GM12878 (cell line): ENCODE results near the gene INSL3. TPM values are rescaled to one million over a fixed set of nuclear protein-coding genes. Genes with fewer than 3 reads are reported as not detected.

Experiments used
- ATAC-seq: fragments of 200-7000 bp; cut with Tn5 transposase; 3 replicates; pipeline ENCODE4 v1.9.1; 2020; ENCODE audit warnings: mild to moderate bottlenecking, moderate library complexity
- BruUV-seq: library from RNA; stranded (reverse); fragments of 400-500 nt; replicated peaks from 2 replicates; lab custom pipeline; 2021; lab: Mats Ljungman, UMichigan
- CTCF ChIA-PET: fragments of 300-600 bp; sonication (Branson Sonifier 250); formaldehyde crosslinking; extraction: SDS; loops from one replicate; lab custom pipeline; 2021; ENCODE audit warnings: inconsistent platforms; lab: Yijun Ruan, JAX
- POLR2A ChIA-PET: fragments of 350-600 bp; formaldehyde crosslinking; extraction: SDS; loops from one replicate; lab custom pipeline; 2021; ENCODE audit warnings: inconsistent platforms; lab: Charles Lee
- RAD21 ChIA-PET: fragments of 300-600 bp; sonication (Branson Sonifier 250); formaldehyde crosslinking; loops from one replicate; lab custom pipeline; 2023; ENCODE audit warnings: antibody characterized with exemption; ENCODE audit not compliant: unreplicated experiment; lab: Charles Lee
- SMC1A ChIA-PET: fragments of 300-600 bp; sonication (Branson Sonifier 250); formaldehyde crosslinking; loops from one replicate; lab custom pipeline; 2023; ENCODE audit not compliant: unreplicated experiment, uncharacterized antibody; lab: Charles Lee
- DNase-seq: peaks from one replicate; pipeline ENCODE4 v3.0.0-alpha.2; 2011; ENCODE audit warnings: low read depth, low spot score
- FAIRE-seq: peaks from 3 replicates; lab custom pipeline; 2011; peaks lifted over from hg19 to GRCh38; lab: Jason Lieb, UNC
- H2AFZ ChIP-seq: 2 replicates; pipeline ENCODE4 v1.6.0; 2011; ENCODE audit warnings: low read depth, low read length, control low read depth; ENCODE audit not compliant: control insufficient read depth
- H3K27ac ChIP-seq: 2 replicates; pipeline ENCODE4 v1.5.1; 2011; ENCODE audit warnings: control low read depth; ENCODE audit not compliant: control insufficient read depth, insufficient read depth
- H3K27me3 ChIP-seq, 2 experiments: replicated peaks in 1 of 2; 2 replicates each; pipeline versions ENCODE4 v1.6.0 to v1.6.1; 2011; ENCODE audit warnings: low read length in 1 of 2; ENCODE audit not compliant: control insufficient read depth in 2 of 2, insufficient read depth in 2 of 2
- H3K36me3 ChIP-seq, 2 experiments: 2 replicates each; pipeline ENCODE4 v1.5.1; 2011; ENCODE audit warnings: low read length in 1 of 2; ENCODE audit not compliant: control insufficient read depth in 2 of 2, insufficient read depth in 2 of 2
- H3K4me1 ChIP-seq: 2 replicates; pipeline ENCODE4 v1.6.1; 2011; ENCODE audit warnings: mild to moderate bottlenecking, low read length, moderate library complexity, mixed read lengths; ENCODE audit not compliant: control insufficient read depth, insufficient read depth
- H3K4me2 ChIP-seq: 2 replicates; pipeline ENCODE4 v1.6.0; 2011; ENCODE audit warnings: control low read depth; ENCODE audit not compliant: control insufficient read depth, insufficient read depth
- H3K4me3 ChIP-seq: fragments of 200-600 bp; sonication (generic); 2 replicates; pipeline ENCODE4 v1.5.1; 2016
- H3K79me2 ChIP-seq: 2 replicates; pipeline ENCODE4 v1.6.0; 2011; ENCODE audit warnings: low read length; ENCODE audit not compliant: control insufficient read depth, insufficient read depth
- H3K9ac ChIP-seq: 2 replicates; pipeline ENCODE4 v1.8.0; 2011; ENCODE audit warnings: low read length, control low read depth, mixed read lengths; ENCODE audit not compliant: control insufficient read depth, insufficient read depth
- H3K9me3 ChIP-seq: replicated peaks from 3 replicates; pipeline ENCODE4 v1.5.1; 2011; ENCODE audit warnings: mild to moderate bottlenecking, low read length; ENCODE audit not compliant: control insufficient read depth, insufficient read depth
- H4K20me1 ChIP-seq: 2 replicates; pipeline ENCODE4 v1.6.0; 2011; ENCODE audit not compliant: control insufficient read depth, insufficient read depth
- BRCA1 ChIP-seq: IDR thresholded peaks from 2 replicates; pipeline ENCODE4 v1.6.1; 2011; ENCODE audit warnings: low read depth, low read length, improper control_type of control experiment
- CEBPB ChIP-seq, 2 experiments: fragments of 150-350 bp in 1 of 2; IDR thresholded peaks; 2 replicates each; pipeline ENCODE4 v1.6.1; 2012 to 2014; ENCODE audit warnings: low read depth in 2 of 2, low read length in 2 of 2, borderline replicate concordance in 1 of 2, inconsistent platforms in 1 of 2
- CHD2 ChIP-seq: IDR thresholded peaks from 2 replicates; pipeline ENCODE4 v1.6.1; 2011; ENCODE audit warnings: low read depth, low read length, improper control_type of control experiment, borderline replicate concordance
- CTCF ChIP-seq, 3 experiments: IDR thresholded peaks in 2 of 3; conservative IDR thresholded peaks in 1 of 3; 2 replicates each; pipeline ENCODE4 v1.5.1; 2011; ENCODE audit warnings: low read depth in 3 of 3, low read length in 3 of 3, mild to moderate bottlenecking in 3 of 3, control low read depth in 2 of 3, moderate library complexity in 2 of 3, inconsistent platforms in 1 of 3, mixed read lengths in 1 of 3; ENCODE audit not compliant: control insufficient read depth in 2 of 3, insufficient read depth in 1 of 3; ENCODE audit errors: extremely low read depth in 1 of 3
- FOXM1 ChIP-seq: IDR thresholded peaks from 2 replicates; pipeline ENCODE4 v1.6.1; 2012; ENCODE audit warnings: low read depth, mild to moderate bottlenecking, inconsistent platforms, low read length, moderate library complexity
- HDAC2 ChIP-seq: fragments of 200-600 bp; sonication (generic); IDR thresholded peaks from 2 replicates; pipeline ENCODE4 v1.6.1; 2017
- IRF5 ChIP-seq: fragments of 450-650 bp; IDR thresholded peaks from 2 replicates; pipeline ENCODE4 v1.6.1; 2017; ENCODE audit warnings: borderline replicate concordance
- JUNB ChIP-seq: IDR thresholded peaks from 2 replicates; pipeline ENCODE4 v1.6.1; 2016; ENCODE audit warnings: antibody characterized with exemption, mild to moderate bottlenecking
- NFXL1 ChIP-seq: fragments of 450-650 bp; IDR thresholded peaks from 2 replicates; pipeline ENCODE4 v1.6.1; 2017; ENCODE audit warnings: antibody characterized with exemption, mild to moderate bottlenecking, borderline replicate concordance
- NR2C1 ChIP-seq: fragments of 450-650 bp; IDR thresholded peaks from 2 replicates; pipeline ENCODE4 v1.6.1; 2017; ENCODE audit warnings: antibody characterized with exemption, mild to moderate bottlenecking, moderate library complexity
- PBX3 ChIP-seq: IDR thresholded peaks from 2 replicates; pipeline ENCODE4 v1.6.1; 2011; ENCODE audit warnings: mild to moderate bottlenecking, low read depth, low read length, moderate library complexity; ENCODE audit not compliant: insufficient replicate concordance
- RELA ChIP-seq: fragments of 450-650 bp; IDR thresholded peaks from 2 replicates; pipeline ENCODE4 v1.8.0; 2014; ENCODE audit warnings: borderline replicate concordance; ENCODE audit not compliant: partially characterized antibody
- SREBF2 ChIP-seq: IDR thresholded peaks from 2 replicates; pipeline ENCODE4 v1.6.1; 2012; ENCODE audit warnings: mild to moderate bottlenecking, low read length
- SUPT20H ChIP-seq: IDR thresholded peaks from 2 replicates; pipeline ENCODE4 v1.6.1; 2011; ENCODE audit warnings: low read depth, mild to moderate bottlenecking, low read length, moderate library complexity, borderline replicate concordance; ENCODE audit not compliant: control insufficient read depth
- ZBTB40 ChIP-seq: fragments of 450-650 bp; IDR thresholded peaks from 2 replicates; pipeline ENCODE4 v1.6.1; 2016; ENCODE audit warnings: mild to moderate bottlenecking, moderate library complexity, borderline replicate concordance
- WGBS: methylation state at CpG from one replicate; pipeline ENCODE4 v1.1.6; 2016; ENCODE audit warnings: low lambda C conversion rate; ENCODE audit not compliant: insufficient replicate concordance, insufficient coverage; ENCODE audit errors: missing lambda C conversion rate; 5-methylcytosine and 5-hydroxymethylcytosine counted together
- in situ Hi-C: fragments of 300-500 bp; cut with MboI; formaldehyde crosslinking; loops from 9 replicates; pipeline ENCODE4 v1.14.3; 2018; ENCODE audit warnings: mixed read lengths
- intact Hi-C: fragments of 100-400 bp; cut with micrococcal nuclease; formaldehyde crosslinking; loops from one replicate; pipeline ENCODE4 v1.14.2; 2022; ENCODE audit not compliant: unreplicated experiment
- polyA plus RNA-seq, 11 experiments: library from polyadenylated mRNA; depleted of rRNA in 4 of 11; unstranded in 6 of 11; stranded (reverse) in 5 of 11; fragments of >200 nt; fragmentation: Nextera tagmentation in 4 of 11; fragmentation: Illumina TruSeq in 1 of 11; extraction: Ambion mirVana in 4 of 11; extraction: Trizol in 1 of 11; gene quantifications; 1 replicate in 1 of 11; 2 replicates in 10 of 11; pipeline versions ENCODE4 v1.2.1 to v1.2.3, GENCODE V29; 2011 to 2016; ENCODE audit warnings: inconsistent platforms in 2 of 11, missing spikeins in 2 of 11, low read depth in 1 of 11
- total RNA-seq, 4 experiments: library from RNA; depleted of rRNA in 3 of 4; stranded (reverse); fragments of >200 nt in 3 of 4; fragmentation: Illumina TruSeq in 1 of 4; extraction: Trizol in 1 of 4; gene quantifications; 2 replicates each; pipeline versions ENCODE4 v1.2.1 to v1.2.3, GENCODE V29; 2013 to 2021

The INSL3 gene
- total and polyA plus RNA-seq, 10 of the 15 experiments (the other 5 are each of a cell fraction or from before 2014, with no cell fraction given), result 0.27 to 1.9 (median 0.70) TPM

DNA sequence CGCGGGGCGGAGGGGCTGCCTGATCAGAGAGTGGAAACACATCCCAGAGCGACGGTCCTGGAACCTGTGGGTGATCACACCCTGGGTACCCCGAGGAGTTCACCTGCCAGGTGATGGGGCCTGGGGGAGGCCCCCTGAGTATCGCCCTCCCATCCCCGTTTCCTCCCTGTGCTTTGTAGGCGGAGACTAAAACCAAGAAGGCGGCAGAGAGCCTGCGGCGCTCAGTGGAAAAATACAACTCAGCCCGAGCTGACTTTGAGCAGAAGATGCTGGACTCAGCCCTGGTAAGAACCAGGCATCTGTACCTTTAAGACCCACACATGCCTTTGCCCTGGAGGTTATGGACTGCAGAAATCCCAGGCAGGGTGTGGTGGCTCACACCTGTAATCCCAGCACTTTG is 50.7 kb downstream of the INSL3 start:
- SMC1A ChIA-PET, result interaction anchor here (0.6 kb wide), 1 partner anchor 184 kb away, joined by 3 read pairs; no protein-coding TSS in a partner anchor
- Histone ChIP-seq H3K27me3 (no peaks in the 10 kb centered on the region), H3K4me1 (peaks cover 3% of the 10 kb centered on the region), H3K9ac (no peak overlapping the region), H3K4me3 (no peak overlapping the region), H2AFZ (no peak overlapping the region), H4K20me1 (no peaks in the 10 kb centered on the region), H3K79me2 (no peaks in the 10 kb centered on the region), H3K36me3 (peaks cover 11 to 14% of the 10 kb centered on the region in 2 experiments), H3K4me2 (no peak overlapping the region), H3K27ac (no peak overlapping the region), H3K9me3 (no peaks in the 10 kb centered on the region)
- CTCF ChIA-PET, result no interaction called here
- ATAC-seq (no peak), FAIRE-seq (no peak), DNase-seq (no peak)
- TF ChIP-seq CHD2 (no peak), IRF5 (no peak), CEBPB (IDR thresholded peaks at IDR 0.05; ENCODE audit: borderline replicate concordance in 1 of 2, low read depth in 2 of 2, low read length in 2 of 2) (no peak), CTCF (IDR thresholded peaks at IDR 0.05 in 2 of 3, conservative IDR thresholded peaks at IDR 0.05 in 1 of 3; ENCODE audit: control insufficient read depth in 2 of 3, extremely low read depth in 1 of 3, insufficient read depth in 1 of 3, low read depth in 3 of 3, low read length in 3 of 3) (no peak), ZBTB40 (no peak), RELA (no peak), NFXL1 (no peak), NR2C1 (no peak), JUNB (no peak), HDAC2 (no peak), PBX3 (no peak), FOXM1 (no peak), BRCA1 (no peak), SUPT20H (no peak), SREBF2 (no peak)
- intact Hi-C loops, result no loop called here
- POLR2A ChIA-PET, result no interaction called here
- RAD21 ChIA-PET, result interaction anchor here (1.4 kb wide), 1 partner anchor 12 kb away, joined by 3 read pairs; no protein-coding TSS in a partner anchor
- no TSS peak for BruUV-seq
- in situ Hi-C loops, result no loop called here
- 82% methylated on average over 13 of the region's 13 CpGs for WGBS
